HepG2 (cell line): ENCODE measurements around the gene NR5A2. TPM values are rescaled to one million over a fixed set of nuclear protein-coding genes. Genes with fewer than 3 reads are reported as not detected.

Source experiments
- ATAC-seq: fragments of 200-7000 bp; cut with Tn5 transposase; 3 replicates; pipeline ENCODE4 v1.9.1; 2020; ENCODE audit warnings: mild to moderate bottlenecking, moderate library complexity
- BruUV-seq: library from RNA; stranded (reverse); fragments of 400-500 nt; replicated peaks from 2 replicates; lab custom pipeline; 2021; lab: Mats Ljungman, UMichigan
- CTCF ChIA-PET: fragments of 300-600 bp; formaldehyde crosslinking; extraction: SDS; loops from one replicate; lab custom pipeline; 2021; ENCODE audit warnings: low total read pairs, inconsistent platforms, low intra/inter-chr PET ratio; lab: Yijun Ruan, JAX
- POLR2A ChIA-PET: fragments of 350-600 bp; sonication (Branson Sonifier 250); formaldehyde crosslinking; loops from one replicate; lab custom pipeline; 2020; ENCODE audit warnings: antibody characterized with exemption, inconsistent platforms; lab: Yijun Ruan, JAX
- DNase-seq: peaks from one replicate; pipeline ENCODE4 v3.0.0-alpha.2; 2015; ENCODE audit warnings: low spot score
- FAIRE-seq: peaks from 3 replicates; lab custom pipeline; 2011; peaks lifted over from hg19 to GRCh38; lab: Jason Lieb, UNC
- H2AFZ ChIP-seq: one replicate; pipeline ENCODE4 v1.6.1; 2011; ENCODE audit warnings: low read length, inconsistent platforms
- H3K27ac ChIP-seq: fragments of 300-600 bp; 3 replicates; pipeline ENCODE4 v1.8.0; 2011; ENCODE audit warnings: mixed run types, mild to moderate bottlenecking, mixed read lengths, low read length, inconsistent platforms; ENCODE audit not compliant: insufficient read depth; ENCODE audit errors: extremely low read length
- H3K27me3 ChIP-seq, 2 experiments: fragments of 200-600 bp in 1 of 2; 2 replicates in 1 of 2; 3 replicates in 1 of 2; pipeline versions ENCODE4 v1.6.0 to v1.8.0; 2011; ENCODE audit warnings: low read length in 2 of 2, mild to moderate bottlenecking in 2 of 2, moderate library complexity in 2 of 2, inconsistent platforms in 1 of 2; ENCODE audit not compliant: insufficient read depth in 2 of 2, control insufficient read depth in 1 of 2
- H3K36me3 ChIP-seq, 2 experiments: fragments of 200-600 bp in 1 of 2; replicated peaks in 1 of 2; 2 replicates in 1 of 2; 3 replicates in 1 of 2; pipeline versions ENCODE4 v1.5.1 to v1.8.0; 2011; ENCODE audit warnings: low read length in 2 of 2, inconsistent platforms in 1 of 2; ENCODE audit not compliant: insufficient read depth in 2 of 2, control insufficient read depth in 1 of 2
- H3K4me1 ChIP-seq: 2 replicates; pipeline ENCODE4 v1.5.1; 2012; ENCODE audit warnings: low read length, inconsistent platforms; ENCODE audit not compliant: insufficient read depth
- H3K4me2 ChIP-seq: 2 replicates; pipeline ENCODE4 v1.6.0; 2011; ENCODE audit warnings: low read depth, low read length, inconsistent platforms
- H3K4me3 ChIP-seq, 3 experiments: fragments of 200-600 bp in 1 of 3; sonication (generic), shearing (Covaris generic) in 1 of 3; replicated peaks in 1 of 3; 2 replicates each; pipeline ENCODE4 v1.5.1; 2011 to 2016; ENCODE audit warnings: low read length in 3 of 3, inconsistent platforms in 2 of 3, low read depth in 2 of 3, mild to moderate bottlenecking in 2 of 3, control low read depth in 1 of 3, mixed read lengths in 1 of 3; ENCODE audit not compliant: insufficient read depth in 1 of 3
- H3K79me2 ChIP-seq: one replicate; pipeline ENCODE4 v1.6.1; 2011; ENCODE audit warnings: low read length, inconsistent platforms; ENCODE audit not compliant: insufficient read depth
- H3K9ac ChIP-seq: 2 replicates; pipeline ENCODE4 v1.6.0; 2011; ENCODE audit warnings: mild to moderate bottlenecking, low read depth, low read length, inconsistent platforms; ENCODE audit not compliant: insufficient read depth
- H3K9me3 ChIP-seq: 2 replicates; pipeline ENCODE4 v1.5.1; 2012; ENCODE audit warnings: mild to moderate bottlenecking, low read length
- H4K20me1 ChIP-seq: 2 replicates; pipeline ENCODE4 v1.6.0; 2011; ENCODE audit warnings: inconsistent platforms, mild to moderate bottlenecking, low read length, moderate library complexity; ENCODE audit not compliant: insufficient read depth
- ATAD3A ChIP-seq: sonication (generic); formaldehyde crosslinking; IDR thresholded peaks from 2 replicates; pipeline ENCODE4 v1.4.0; 2020; ENCODE audit warnings: missing genetic modification reagents
- CREB1 ChIP-seq, 2 experiments: fragments of 450-650 bp in 1 of 2; IDR thresholded peaks; 2 replicates each; pipeline ENCODE4 v1.6.1; 2016 to 2017; ENCODE audit warnings: control low read depth in 1 of 2, mild to moderate bottlenecking in 1 of 2, missing compliant biosample characterization in 1 of 2, missing genetic modification characterization in 1 of 2
- HMG20A ChIP-seq: IDR thresholded peaks from 2 replicates; pipeline ENCODE4 v1.6.1; 2016; ENCODE audit warnings: borderline replicate concordance
- MIER2 ChIP-seq: IDR thresholded peaks from 2 replicates; pipeline ENCODE4 v1.6.1; 2016; ENCODE audit warnings: missing biosample characterization, missing genetic modification reagents
- ZBTB8A ChIP-seq: sonication (generic); formaldehyde crosslinking; IDR thresholded peaks from 2 replicates; pipeline ENCODE4 v1.4.0; 2020; ENCODE audit warnings: mild to moderate bottlenecking, low read depth, missing genetic modification reagents, borderline replicate concordance
- ZNF616 ChIP-seq: sonication (generic); formaldehyde crosslinking; IDR thresholded peaks from 2 replicates; pipeline ENCODE4 v1.5.0; 2020; ENCODE audit warnings: low read depth, mild to moderate bottlenecking, missing genetic modification reagents
- ZNF782 ChIP-seq: sonication (generic); formaldehyde crosslinking; IDR thresholded peaks from 2 replicates; pipeline ENCODE4 v1.4.0; 2020; ENCODE audit warnings: missing genetic modification reagents, mild to moderate bottlenecking, borderline replicate concordance
- WGBS: methylation state at CpG from one replicate; pipeline ENCODE4 v1.1.6; 2017; ENCODE audit warnings: low lambda C conversion rate; 5-methylcytosine and 5-hydroxymethylcytosine counted together
- in situ Hi-C: cut with HindIII; loops from 2 replicates; pipeline ENCODE4 v1.10.0; 2017; ENCODE audit warnings: low pct_unique_long_range_greater_than_20kb; ENCODE audit not compliant: extremely low pct_ligation_motif_present
- intact Hi-C: fragments of 100-400 bp; cut with micrococcal nuclease; formaldehyde crosslinking; loops from one replicate; pipeline ENCODE4 v1.10.0; 2022; ENCODE audit not compliant: unreplicated experiment
- polyA plus RNA-seq, 8 experiments: library from polyadenylated mRNA; depleted of rRNA in 3 of 8; stranded (reverse) in 7 of 8; unstranded in 1 of 8; fragments of >200 nt; fragmentation: Illumina TruSeq in 4 of 8; extraction: Trizol in 4 of 8; gene quantifications; 2 replicates each; pipeline versions ENCODE4 v1.2.1 to v1.2.3, GENCODE V29; 2011 to 2016; ENCODE audit warnings: low read depth in 4 of 8, missing spikeins in 1 of 8, mixed read lengths in 1 of 8; ENCODE audit not compliant: insufficient read depth in 1 of 8
- total RNA-seq, 5 experiments: library from RNA; depleted of rRNA; stranded (reverse); fragments of >200 nt; fragmentation: Illumina TruSeq; extraction: Trizol; gene quantifications; 2 replicates each; pipeline ENCODE4 v1.2.3, GENCODE V29; 2016; ENCODE audit warnings: low read depth in 1 of 5
- TF ChIP-seq, protein P1 (sequence below): sonication (generic); formaldehyde crosslinking; IDR thresholded peaks from 2 replicates; pipeline ENCODE4 v1.5.0; 2020; ENCODE audit warnings: missing genetic modification reagents
- TF ChIP-seq, protein P2 (sequence below): sonication (generic); formaldehyde crosslinking; IDR thresholded peaks from 2 replicates; pipeline ENCODE4 v1.5.0; 2020; ENCODE audit warnings: mild to moderate bottlenecking, missing genetic modification reagents

Gene NR5A2
- total and polyA plus RNA-seq, 2 of the 13 experiments (the other 11 are each of a cell fraction or from before 2014, with no cell fraction given), result 0.24 to 2.8 TPM

DNA sequence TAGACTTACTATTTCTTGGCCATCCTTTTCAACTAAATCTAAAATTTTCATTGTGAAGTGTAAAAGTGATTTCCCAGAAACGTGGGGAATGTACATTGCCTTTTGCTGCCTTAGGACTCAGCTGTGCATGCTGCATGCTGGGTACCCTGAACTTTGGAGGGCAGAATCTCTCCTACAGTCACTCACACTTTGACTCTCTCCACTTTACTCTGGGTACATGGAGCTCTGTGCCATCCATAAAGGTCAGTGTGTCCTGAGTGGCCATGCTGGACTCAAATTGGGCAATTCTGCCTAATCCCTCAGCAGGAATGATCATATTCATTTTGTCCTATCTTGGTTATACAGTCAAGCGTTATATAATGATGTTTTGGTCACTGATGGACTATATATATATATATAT is 105.6 kb downstream of the NR5A2 start:
- H3K27ac ChIP-seq, result no peak overlapping the region
- in situ Hi-C loops, result loop anchor here (10.0 kb wide), 1 partner anchor 382 kb away; no protein-coding TSS in a partner anchor
- intact Hi-C loops, result loop anchor here (5.0 to 10.0 kb wide), 2 partner anchors 172 to 451 kb away; no protein-coding TSS in a partner anchor
- TF ChIP-seq ZNF782 (CRISPR knock-in tag) (no peak), HMG20A (CRISPR knock-in tag) (no peak), ATAD3A (CRISPR knock-in tag) (no peak), CREB1 (IDR thresholded peaks at IDR 0.05) (no peak), CREB1 (CRISPR knock-in tag; IDR thresholded peaks at IDR 0.05) (no peak), ZBTB8A (CRISPR knock-in tag) (no peak), MIER2 (CRISPR knock-in tag) (no peak), ZNF616 (CRISPR knock-in tag) (no peak)
- TF ChIP-seq, protein P1, sequence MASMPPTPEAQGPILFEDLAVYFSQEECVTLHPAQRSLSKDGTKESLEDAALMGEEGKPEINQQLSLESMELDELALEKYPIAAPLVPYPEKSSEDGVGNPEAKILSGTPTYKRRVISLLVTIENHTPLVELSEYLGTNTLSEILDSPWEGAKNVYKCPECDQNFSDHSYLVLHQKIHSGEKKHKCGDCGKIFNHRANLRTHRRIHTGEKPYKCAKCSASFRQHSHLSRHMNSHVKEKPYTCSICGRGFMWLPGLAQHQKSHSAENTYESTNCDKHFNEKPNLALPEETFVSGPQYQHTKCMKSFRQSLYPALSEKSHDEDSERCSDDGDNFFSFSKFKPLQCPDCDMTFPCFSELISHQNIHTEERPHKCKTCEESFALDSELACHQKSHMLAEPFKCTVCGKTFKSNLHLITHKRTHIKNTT (CRISPR knock-in tag), result no peak
- TF ChIP-seq, protein P2, sequence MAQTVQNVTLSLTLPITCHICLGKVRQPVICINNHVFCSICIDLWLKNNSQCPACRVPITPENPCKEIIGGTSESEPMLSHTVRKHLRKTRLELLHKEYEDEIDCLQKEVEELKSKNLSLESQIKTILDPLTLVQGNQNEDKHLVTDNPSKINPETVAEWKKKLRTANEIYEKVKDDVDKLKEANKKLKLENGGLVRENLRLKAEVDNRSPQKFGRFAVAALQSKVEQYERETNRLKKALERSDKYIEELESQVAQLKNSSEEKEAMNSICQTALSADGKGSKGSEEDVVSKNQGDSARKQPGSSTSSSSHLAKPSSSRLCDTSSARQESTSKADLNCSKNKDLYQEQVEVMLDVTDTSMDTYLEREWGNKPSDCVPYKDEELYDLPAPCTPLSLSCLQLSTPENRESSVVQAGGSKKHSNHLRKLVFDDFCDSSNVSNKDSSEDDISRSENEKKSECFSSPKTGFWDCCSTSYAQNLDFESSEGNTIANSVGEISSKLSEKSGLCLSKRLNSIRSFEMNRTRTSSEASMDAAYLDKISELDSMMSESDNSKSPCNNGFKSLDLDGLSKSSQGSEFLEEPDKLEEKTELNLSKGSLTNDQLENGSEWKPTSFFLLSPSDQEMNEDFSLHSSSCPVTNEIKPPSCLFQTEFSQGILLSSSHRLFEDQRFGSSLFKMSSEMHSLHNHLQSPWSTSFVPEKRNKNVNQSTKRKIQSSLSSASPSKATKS (CRISPR knock-in tag), result no peak
- TF ChIP-seq, all 625 proteins: peak for 0
- no TSS peak for BruUV-seq
- Histone ChIP-seq H4K20me1 (no peaks in the 10 kb centered on the region), H3K4me3 (no peak overlapping the region), H3K9ac (no peak overlapping the region), H3K9me3 (no peaks in the 10 kb centered on the region), H3K27me3 (no peaks in the 10 kb centered on the region; a peak in 1 of 5 replicates), H3K4me1 (peaks cover 14% of the 10 kb centered on the region), H3K4me2 (no peak overlapping the region), H3K36me3 (no peaks in the 10 kb centered on the region), H2AFZ (no peak overlapping the region), H3K79me2 (no peaks in the 10 kb centered on the region)
- WGBS, result 55% methylated on average over 2 of the region's 2 CpGs
- DNase-seq (no peak), FAIRE-seq (no peak), ATAC-seq (no peak)
- POLR2A ChIA-PET, result no interaction called here
- CTCF ChIA-PET, result no interaction called here
